HG02610 (cell line): Measurements from ENCODE around the gene SLC6A3.

Source experiments
- ATAC-seq: cut with Tn5 transposase; IDR thresholded peaks from one replicate; pipeline ENCODE4 v1.9.1; 2021; ENCODE audit warnings: mild to moderate bottlenecking, moderate library complexity; ENCODE audit not compliant: unreplicated experiment

SLC6A3 gene

DNA sequence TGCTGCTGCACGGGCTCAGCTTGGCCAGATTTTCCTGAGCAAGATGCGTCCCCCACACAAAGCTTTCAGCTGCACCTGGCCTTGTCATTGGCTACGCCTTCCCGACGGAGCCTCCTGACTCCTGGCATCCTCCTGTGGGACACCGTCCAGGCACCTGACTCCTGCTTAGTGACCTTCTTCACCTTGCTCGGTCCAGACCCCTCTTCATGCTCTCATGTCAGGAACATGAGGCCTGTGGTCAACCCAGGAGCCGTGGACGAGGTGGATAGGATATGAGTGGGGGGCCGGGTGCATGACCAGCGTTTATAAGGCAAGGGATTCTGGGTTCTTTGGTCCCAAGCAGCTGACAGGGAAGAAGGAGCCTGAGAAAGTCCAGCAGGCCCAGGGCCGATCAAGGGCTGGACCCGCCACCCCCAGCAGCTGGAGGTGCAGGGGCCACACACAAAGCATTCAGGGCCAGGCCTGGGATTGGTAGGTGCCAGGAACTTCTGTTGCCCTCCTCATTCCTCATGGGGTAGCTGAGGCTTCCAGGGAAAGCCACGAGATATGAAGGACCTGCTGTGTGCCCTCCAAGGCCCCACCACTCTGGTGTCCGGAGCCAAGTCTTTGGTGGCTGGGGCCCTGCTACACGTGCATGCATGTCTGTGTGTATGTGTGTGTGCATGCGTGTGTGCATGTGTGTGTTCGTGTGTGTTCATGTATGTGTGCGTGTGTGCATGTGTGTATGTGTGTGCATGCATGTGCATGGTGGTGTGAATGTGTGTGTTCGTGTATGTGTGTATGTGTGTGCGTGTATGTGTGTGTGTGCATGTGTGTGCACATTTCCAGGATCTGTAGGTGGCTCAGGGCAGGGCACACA is 34.9 kb downstream of the SLC6A3 start:
- ATAC-seq: no peak

DNA sequence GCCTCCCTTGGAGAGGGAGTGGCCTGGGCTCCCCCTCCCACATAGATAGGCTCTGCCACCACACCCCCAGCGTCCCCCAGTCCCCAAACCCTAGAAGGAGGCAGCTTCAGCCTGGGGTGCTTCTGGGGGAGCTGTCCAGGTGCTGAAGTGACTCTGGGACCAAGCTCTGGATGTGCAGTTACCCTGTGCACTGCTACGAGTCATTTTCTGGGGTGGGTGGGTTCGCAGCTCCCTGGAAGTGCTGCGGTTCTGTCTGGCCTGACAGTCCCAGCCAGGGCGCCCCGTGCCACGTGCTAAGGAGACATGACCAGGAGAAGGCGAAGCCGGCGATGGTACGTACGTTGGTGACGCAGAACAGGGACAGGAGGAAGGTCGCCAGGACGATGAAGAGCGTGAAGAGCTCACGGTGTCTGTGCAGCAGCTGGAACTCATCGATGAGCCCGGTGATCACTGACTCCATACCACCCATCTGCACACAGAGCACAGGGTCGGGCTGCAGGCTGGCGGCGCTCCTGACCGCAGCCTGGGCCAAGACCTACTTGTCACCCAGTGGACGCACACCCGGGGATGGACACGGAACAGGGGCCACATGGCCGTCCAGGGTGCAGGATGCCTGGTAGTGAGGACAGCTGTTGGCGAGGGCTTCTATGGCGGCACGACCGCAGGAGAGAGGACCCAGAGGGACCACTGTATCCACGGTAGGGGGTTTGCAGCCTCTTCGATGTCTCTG is 35.7 kb downstream of the SLC6A3 start:
- ATAC-seq: no peak

DNA sequence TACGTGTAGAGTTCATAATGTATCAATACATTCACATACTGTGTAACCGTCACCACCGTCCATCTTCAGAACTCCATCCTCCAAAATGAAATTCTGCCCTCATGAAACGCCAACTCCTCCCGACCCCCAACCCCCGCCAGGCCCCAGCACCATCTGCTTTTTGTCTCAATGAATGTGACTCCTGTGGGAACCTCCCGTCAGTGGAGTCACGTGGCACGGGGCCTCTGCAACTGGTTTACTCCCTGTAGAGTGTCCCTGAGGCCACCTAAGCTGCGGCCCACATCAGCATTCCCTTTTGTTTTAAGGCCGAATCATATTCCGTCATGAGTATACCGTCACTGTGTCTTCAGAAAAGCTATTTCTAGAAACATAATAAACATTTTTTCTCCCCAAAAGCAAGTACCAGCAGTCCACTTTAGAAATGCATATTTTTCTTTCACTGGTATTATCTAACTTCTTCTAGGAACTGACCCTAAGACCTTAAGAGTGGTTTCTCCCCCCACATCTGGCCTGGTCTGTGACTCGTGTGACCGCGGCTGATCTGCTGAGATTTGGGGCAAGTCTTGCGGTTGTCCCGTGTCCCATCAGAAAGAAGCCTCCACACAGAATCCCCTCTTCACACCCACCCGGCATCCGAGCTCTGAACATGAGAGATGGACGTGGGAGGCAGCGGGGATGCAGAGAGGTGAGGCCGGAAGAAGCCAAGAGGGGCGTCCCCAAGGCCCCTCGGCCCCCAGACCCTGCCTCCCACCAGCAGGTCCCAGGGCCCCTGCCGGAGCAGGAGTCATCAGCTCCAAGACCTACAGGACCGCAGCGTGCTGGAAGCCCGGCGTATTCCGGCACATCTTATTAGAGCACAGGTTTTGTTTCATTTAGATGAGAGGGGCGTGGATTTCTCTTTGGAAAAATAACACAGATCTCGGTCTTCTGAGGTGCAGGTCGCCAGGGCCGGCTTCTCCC is 38.3 kb downstream of the SLC6A3 start:
- ATAC-seq: no peak

DNA sequence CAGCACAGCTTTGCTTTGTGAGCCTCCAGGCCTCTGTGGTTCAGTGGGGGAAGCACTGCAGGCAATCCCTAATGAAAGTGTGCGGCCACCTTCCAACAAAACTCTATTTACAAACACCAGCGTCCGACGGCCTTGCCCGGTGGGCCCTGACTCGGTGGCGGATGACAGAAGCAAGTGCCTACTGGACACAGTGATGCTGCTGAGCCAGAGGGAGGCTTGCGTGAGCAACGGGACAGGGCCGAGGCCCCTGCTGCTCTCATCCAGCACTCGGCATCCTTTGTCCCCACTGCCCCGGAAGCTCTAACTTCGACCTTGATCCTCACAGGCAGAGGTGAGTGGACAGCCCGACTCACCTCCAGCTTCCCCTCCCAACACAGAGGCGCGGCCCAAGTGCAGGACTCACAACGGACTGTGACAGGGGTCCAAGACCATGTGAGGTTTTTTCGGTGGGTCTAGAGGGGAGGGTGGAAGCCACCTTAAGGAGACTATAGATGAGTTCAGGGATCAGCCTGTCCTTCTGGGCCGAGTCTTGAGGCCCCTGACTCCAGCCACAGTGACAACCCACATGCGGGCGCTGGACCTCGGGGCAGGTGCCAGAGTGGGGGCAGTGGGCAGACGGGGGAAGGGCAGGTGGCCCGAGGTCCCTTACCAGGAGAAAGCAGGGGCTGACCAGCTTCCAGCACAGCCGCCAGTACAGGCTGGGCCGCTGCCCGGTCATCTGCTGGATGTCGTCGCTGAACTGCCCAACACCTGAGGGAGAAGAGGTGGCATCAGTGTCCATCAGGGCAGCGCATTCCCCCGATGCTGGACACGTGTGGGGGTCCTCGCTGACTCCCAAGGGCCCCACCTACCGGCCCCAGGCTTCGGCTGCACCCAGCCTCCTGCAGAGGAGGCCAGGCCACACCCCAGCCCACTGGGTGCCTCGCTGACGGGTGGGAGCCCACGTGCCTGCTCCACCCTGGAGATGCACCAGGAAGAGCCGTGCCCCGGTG is 39.4 kb downstream of the SLC6A3 start:
- no peak for ATAC-seq

DNA sequence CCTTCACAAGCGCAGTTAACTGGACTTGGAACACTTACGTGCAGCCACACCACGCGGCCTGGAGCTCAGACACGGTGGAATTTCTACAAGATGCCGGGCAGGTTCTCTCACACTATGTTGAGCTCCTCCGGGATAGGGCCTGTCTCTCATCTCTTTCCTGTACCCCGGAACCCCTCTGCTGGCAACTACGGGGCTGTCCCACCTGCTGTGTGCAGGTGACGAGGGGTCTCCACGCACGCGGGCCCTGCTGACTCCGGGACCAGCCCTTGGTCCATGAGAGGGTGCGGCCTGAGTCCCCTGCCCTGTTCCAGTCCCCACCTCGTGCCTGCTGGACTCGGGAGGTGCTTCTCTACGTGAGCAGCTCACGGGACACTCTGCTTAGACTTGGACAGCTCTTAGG is 40.1 kb downstream of the SLC6A3 start:
- ATAC-seq: no peak

DNA sequence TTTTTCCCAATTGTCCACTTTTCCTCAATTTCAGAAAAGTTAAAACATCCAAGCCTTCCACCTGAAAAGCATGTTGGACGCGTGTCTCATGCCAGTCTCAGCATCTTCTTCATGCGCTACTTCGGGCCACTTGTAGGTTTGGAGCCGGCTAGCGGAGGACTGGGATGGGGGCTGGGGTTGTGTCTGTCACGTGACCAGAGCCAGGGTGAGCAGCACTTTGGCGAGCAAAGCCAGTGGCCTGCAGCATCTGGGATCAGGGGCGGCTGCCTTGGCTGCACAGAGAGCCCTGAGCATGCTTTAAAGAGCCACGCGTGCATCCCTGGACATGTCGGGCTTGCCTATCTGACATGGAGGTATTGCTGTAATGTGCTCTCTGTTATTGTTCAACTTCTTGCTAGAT is 41.2 kb downstream of the SLC6A3 start:
- ATAC-seq: no peak

DNA sequence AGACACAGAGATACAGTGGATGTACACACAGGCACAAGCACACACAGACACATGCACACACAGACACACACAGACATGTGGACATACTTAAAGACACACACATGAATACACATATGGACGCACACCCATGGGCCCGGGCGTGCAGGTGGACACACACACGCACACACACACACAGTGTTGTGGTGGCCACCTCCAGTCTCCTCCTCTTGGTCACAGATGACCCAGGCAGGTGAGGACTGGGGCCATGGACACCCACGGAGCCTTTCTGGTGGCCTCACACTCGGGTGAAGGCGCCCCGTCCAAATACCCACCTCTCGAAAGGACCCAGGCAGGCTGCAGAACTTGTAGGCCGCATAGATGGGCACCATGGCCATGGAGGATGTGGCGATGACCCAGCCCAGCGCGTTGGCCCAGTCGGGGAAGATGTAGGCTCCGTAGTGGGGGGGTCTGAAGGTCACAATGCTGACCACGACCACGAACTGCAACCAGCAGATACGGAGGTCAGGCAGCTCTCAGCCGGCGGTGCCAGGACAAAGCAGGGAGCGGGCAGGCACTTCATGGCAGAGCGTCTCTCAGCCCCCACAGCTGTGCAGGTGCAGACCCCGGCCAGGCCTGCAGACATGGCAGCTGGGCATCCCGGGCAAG is 42.5 kb downstream of the SLC6A3 start:
- ATAC-seq: no peak

DNA sequence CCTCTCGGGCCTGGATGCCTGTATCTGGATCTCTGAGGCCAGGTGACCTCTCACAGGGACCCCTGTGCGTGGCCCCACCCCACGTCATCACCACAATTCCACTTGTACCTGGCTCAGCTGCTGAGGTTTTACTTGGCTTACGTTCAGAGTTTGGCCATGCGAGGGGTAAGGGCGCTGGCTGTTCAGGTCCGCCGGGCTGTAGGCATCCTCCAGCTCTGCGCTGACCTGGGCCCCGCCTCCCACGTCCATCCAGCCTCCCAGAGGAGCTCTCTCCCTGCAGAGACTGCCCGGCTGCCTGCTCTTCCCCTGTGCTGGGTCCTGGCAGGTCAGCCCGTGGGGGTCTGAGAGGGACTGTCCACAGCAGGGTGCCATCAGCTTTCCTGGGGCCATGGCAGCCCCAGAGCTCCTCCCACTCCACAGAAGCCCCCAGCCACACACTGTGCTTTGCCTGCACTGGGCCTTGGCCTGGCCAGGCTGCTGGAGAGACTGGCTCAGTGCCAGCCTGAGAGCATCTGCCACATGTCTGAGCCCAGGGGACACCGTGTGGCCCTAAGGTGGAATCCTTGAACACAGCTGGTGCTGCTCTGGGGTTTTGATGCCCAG is 43.6 kb downstream of the SLC6A3 start:
- ATAC-seq: no peak

DNA sequence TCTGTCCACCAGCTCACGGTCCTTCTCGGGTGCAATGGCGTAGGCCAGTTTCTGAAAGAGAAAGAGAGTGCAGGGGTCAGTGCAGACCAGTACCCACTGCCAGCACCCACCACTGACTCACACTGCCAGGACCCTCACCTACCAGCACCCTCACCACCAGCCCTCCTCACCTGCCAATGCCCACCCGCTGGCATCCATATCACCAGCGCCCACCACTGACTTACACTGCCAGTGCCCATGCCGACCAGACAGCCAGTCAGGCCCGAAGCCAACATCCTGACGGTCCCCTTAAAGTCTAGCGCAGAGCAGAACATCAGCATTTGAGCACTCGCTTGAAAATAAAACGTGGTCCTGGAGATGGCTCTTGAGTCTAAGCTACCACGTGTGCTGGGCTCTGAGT is 44.3 kb downstream of the SLC6A3 start:
- ATAC-seq: no peak

DNA sequence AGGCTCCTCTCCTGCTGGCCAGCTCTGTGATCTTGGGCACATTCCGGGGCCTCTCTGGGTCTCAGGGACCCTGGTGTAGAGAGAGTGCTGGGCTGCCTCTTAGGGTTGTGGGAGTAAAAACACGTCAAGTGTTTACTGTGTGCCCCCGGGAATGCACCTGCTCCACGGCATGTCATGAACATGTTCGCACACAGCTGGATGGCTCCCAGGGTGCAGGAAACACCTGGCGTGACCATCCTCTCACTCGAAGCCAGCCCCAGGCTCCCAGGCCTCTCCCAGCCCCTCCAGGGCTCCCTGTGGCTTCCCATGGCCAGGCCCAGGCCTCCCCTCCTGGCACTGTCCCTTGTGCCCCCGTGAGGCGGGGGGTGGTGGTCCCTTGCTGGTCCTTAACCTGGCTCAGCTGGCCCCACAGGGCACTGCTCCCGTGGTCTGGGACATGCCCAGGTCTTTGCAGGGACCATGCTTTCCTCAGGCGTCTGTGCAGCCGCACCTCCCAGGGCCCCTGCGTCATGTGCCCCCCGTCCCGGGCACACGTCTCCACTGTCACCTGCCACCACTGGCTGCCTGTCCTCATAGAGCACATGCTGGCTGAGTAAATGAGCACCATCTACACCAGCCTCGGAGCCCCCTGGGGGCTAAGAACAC is 44.9 kb downstream of the SLC6A3 start:
- ATAC-seq: no peak

DNA sequence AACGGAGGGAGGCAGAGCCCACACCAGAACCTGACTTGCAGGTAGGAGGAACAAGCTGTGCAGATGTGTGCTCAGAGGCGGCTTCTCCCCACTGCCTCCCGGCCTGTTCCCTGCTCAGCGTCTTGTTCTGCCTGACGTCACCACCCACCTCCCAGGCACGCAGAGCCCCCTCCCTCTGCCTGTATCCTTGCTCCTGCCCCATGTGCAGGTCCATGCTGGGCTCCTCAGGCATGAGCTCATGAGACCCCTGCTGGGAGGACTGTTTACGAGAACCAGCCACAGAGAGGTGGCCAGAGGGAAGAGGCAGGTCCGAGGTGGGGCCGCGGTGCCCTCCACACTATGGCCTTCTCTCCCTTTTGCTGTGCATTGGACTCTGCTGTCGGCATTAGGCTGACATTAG is 45.5 kb downstream of the SLC6A3 start:
- no peak for ATAC-seq

DNA sequence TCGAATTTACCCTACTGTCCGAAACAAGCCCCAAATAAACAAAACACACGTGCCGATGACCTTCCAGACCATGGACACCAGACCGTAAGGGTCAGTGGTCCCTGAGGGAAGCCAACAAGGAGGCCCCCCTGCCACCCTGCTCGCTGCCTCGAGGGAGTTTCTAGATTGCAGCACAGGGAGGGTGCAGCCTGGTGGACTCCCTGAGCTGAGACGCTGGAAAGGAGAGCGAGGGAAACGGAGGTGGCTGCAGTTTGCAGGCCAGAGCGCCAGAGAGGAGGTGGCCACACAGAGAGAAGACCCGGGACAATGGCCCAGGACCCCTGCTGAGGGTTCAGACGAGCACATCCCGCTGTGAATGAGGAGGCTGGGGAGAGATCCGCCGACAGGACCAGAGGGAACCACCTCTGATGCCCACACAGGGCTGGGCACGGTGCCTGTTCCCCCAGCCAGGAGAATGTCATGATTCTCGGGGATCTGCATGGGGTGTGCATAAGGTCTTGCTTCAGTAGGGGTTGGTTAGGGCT is 48.9 kb downstream of the SLC6A3 start:
- ATAC-seq: no peak

DNA sequence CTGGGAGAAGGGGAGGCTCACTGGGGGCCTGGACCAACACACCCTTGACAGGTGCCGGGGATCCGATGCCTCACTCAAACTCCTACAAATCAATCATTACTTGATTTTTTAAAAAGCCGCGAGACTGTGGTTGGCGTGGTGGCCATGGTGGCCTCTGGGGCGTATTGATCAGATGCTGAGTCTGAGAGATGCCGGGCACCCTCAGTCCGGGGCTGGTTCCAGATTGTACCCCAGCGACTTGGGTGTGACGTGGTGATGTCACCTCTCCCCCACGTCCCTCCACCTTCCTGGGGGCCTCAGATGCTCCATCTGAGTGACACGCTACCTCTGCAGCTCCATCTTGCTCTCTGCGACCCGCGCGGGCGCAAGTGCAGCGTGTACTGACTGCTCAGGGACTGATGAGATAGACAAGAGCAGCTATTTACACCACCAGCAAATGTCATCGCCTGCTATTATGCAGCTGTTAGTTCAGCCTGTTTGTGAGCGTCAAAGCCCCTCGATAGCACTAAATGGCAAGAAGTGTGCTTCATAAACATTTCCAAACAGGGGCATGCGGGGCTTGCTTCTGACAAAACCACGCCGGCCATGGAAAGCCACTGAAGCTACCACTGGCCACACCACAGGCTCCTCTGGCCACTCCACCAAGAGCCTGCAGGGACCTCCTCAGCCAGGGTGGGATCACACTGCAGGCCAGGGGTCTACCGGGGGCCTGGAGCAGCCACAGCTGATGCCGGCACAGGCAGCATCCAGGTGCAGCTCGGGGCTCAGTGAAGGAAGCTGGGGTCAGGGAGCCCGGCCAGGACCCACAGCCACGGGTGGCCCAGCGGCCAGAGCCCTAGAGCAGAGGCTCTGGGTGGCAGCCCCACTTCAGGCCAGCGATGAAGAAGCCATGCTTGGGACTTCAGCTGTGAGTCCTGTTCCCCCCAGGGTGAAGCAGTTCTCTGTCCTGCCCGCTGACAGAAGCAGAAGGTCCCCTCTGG is 50.1 kb downstream of the SLC6A3 start:
- no peak for ATAC-seq

DNA sequence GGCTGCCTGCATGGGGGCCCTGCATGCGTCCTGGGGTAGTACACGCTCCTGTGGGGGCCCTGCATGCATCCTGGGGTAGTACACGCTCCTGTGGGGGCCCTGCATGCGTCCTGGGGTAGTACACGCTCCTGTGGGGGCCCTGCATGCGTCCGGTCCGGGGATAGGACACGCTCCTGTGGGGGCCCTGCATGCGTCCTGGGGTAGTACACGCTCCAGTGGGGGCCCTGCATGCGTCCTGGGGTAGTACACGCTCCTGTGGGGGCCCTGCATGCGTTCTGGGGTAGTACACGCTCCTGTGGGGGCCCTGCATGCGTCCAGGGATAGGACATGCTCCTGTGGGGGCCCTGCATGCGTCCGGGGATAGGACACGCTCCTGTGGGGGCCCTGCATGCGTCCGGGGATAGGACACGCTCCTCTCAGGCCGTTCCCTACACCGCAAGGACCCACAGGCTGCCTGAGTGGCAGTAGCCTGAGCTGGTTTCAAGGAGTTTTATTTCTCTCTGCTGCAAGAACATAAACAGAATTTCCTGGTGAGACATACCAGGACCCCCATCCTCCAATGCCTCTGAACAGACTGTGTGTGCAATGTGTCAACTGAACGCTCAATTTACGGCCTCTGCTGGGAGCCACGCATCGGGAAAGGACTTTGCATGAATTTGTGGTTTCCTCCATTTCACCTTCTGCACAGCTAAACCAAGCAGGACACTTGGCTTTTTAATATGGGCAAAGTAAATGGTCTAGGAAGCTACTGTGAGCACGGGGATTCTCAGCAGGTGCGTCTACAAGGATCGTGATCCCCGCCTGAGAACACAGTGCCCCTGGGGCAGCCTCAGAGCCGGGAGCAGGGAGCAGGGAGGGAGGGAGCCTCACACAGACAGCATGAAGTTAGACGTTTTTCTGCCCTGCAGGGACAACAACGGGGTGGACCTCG is 51.4 kb downstream of the SLC6A3 start:
- no peak for ATAC-seq

DNA sequence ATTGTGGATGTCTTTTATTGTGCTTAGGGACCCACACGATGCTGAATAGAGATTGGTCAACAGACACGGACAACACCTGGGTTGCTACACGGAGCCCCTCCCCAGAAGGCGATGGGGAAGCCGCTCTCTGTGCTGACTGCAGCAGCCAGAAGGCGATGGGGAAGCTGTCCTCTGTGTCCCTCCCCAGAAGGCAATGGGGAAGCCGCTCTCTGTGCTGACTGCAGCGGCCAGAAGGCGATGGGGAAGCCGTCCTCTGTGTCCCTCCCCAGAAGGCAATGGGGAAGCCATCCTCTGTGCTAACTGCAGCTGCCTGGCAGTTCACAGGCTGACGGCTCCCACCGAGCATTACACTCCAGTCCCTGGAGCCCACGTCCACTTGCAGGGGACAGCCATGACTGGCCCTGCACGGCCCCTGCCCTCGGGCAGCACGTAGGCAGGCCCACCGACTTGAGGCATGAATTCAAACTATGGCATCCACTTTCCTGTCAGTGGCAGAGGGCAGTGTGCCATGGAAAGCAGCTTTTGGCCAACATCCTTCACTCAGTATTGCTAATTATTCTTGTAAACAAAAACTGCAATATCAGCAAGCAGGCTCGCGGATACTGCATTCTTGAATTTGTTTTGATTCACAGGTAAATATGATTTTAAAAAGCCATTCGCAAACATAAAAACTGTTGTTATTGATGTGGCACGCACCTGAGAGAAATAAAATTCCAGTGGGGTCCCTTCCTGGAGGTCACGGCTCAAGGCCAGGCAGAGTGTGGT is 52.3 kb downstream of the SLC6A3 start:
- no peak for ATAC-seq
